Suprapubic skin (tissue), 4 donors: ENCODE results near the gene NCBP1.

Experiments used
- CTCF ChIP-seq, 2 donors: fragments of 200-600 bp in 1 of 2; fragments of 450-650 bp in 1 of 2; sonication (generic) in 1 of 2; IDR thresholded peaks; one replicate each; pipeline ENCODE4 v1.5.1; 2016 to 2019; ENCODE audit warnings: antibody characterized with exemption in 2 of 2, mild to moderate bottlenecking in 1 of 2, moderate library complexity in 1 of 2
- EP300 ChIP-seq: sonication (generic); formaldehyde crosslinking; IDR thresholded peaks from one replicate; pipeline ENCODE4 v1.6.1; 2017; ENCODE audit warnings: antibody characterized with exemption
- POLR2A ChIP-seq, 2 donors: fragments of 450-650 bp; IDR thresholded peaks; one replicate each; pipeline ENCODE4 v1.6.1; 2017; ENCODE audit warnings: antibody characterized with exemption in 2 of 2, mild to moderate bottlenecking in 2 of 2, moderate library complexity in 2 of 2
- POLR2AphosphoS5 ChIP-seq, 3 donors: sonication (generic); formaldehyde crosslinking; IDR thresholded peaks; one replicate each; pipeline ENCODE4 v1.6.1; 2017; ENCODE audit warnings: antibody characterized with exemption in 3 of 3

DNA sequence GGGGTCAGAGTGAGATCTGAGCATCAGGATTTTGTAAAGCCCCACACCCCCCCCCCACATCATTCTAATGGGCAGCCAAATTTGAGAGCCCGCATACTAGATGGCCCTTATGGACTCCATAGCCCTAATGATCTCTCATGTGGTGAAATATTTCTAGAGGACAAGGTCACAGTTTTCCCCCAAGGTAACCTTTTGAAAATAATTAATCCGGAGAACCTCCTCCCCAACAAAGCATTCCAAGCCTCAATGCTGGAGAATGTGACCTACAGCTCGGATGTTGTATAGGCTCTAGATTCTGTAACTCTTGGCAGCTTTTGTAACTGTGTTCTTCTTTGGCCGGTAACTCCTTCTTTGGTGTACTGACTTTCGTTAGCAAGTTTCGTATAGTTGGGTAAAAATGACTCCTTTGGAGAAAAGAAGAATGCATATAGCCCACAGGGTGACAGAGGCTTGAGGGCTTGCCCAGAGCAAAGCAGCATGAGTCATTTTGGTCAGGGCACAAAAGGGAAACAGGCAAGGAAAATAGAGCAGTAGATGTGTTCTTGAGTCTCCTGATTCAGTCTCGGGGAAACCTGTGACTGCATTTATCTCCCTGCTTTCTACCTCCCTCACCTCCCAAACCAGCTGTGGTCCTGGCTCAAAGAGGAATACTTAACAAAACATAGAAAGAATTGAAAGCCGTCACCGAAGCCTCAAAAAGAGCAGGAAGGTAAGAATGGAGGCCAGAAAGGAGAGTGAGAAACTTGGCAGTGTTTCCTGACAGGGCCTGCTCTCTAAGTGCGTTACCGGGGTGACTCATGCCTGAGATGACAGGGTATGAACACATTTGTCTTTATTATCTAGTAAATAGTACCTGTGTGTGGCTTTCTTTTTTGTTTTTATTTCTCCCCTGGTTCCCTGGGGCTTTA lies 70.1 kb downstream of the NCBP1 start:
- TF ChIP-seq CTCF (IDR thresholded peaks at IDR 0.05) (no peak), POLR2AphosphoS5 (IDR thresholded peaks at IDR 0.05) (no peak), POLR2A (IDR thresholded peaks at IDR 0.05) (no peak), EP300 (no peak)
